ENCODE results near the gene PRTG.

DNA sequence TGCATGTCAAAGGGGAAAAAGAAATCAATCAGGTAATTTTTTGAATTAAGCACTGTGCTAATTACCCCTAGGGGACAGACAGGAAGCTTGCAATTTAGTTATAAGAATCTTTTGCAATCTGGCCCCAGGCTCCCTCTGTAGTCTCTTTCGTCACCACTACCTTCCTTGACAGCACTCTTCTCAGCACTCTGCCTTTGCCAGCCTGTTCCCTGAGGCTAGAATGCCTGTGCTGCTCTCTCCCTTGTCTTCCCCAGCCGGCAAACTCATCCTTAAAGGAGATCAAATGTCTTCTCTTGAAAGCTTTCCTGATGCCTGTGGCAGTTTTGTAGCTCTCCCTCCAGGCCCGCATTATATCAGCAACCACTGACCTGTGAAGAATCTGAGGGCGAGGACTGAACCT is 32.4 kb upstream of the PRTG start:
- TF ChIP-seq CREB1 (IDR thresholded peaks at IDR 0.05) (no peak), CREB1 (CRISPR knock-in tag; IDR thresholded peaks at IDR 0.05) (no peak), ARID2 (CRISPR knock-in tag; IDR thresholded peaks at IDR 0.05; ENCODE audit: borderline replicate concordance) (no peak)

Data from HepG2 (cell line).